PFSK-1 (cell line): Measurements from ENCODE around the gene MED17.

Experiments
- FOXP2 ChIP-seq: optimal IDR thresholded peaks from 2 replicates; pipeline ENCODE3; 2011; ENCODE audit warnings: borderline replicate concordance, control low read depth, inconsistent platforms; ENCODE audit not compliant: insufficient read depth; ENCODE audit errors: extremely low read length, extremely low read depth
- POLR2AphosphoS5 ChIP-seq: IDR thresholded peaks from 2 replicates; pipeline ENCODE4 v1.6.1; 2012; ENCODE audit warnings: low read depth, mild to moderate bottlenecking, control low read depth, low read length, moderate library complexity
- REST ChIP-seq, 2 experiments: IDR thresholded peaks; 2 replicates each; pipeline versions ENCODE4 v1.6.1 to v1.8.0; 2011 to 2012; ENCODE audit warnings: low read depth in 2 of 2, low read length in 2 of 2, control low read depth in 1 of 2, inconsistent platforms in 1 of 2, mild to moderate bottlenecking in 1 of 2, moderate library complexity in 1 of 2; ENCODE audit not compliant: insufficient read depth in 1 of 2
- SIN3A ChIP-seq: IDR thresholded peaks from 2 replicates; pipeline ENCODE4 v1.6.1; 2012; ENCODE audit warnings: mild to moderate bottlenecking, low read length, moderate library complexity, borderline replicate concordance; ENCODE audit not compliant: insufficient read depth
- TAF1 ChIP-seq: IDR thresholded peaks from 2 replicates; pipeline ENCODE4 v1.6.1; 2012; ENCODE audit warnings: low read length, control low read depth, borderline replicate concordance; ENCODE audit not compliant: insufficient read depth

GRCh38 chr11:93743291-93743690 is 40.8 kb upstream of the MED17 start:
- TF ChIP-seq REST (IDR thresholded peaks at IDR 0.05; ENCODE audit: insufficient read depth in 1 of 2, low read depth in 2 of 2, low read length in 2 of 2) (no peak), POLR2AphosphoS5 (no peak), SIN3A (no peak), TAF1 (no peak), FOXP2 (no peak)
